ENCODE data around the gene MAPKAPK2. TPM values are rescaled to one million over a fixed set of nuclear protein-coding genes. Genes with fewer than 3 reads are reported as not detected.

MAPKAPK2 gene
- total RNA-seq, 1 donor from 2014 or later, result 93.8 TPM

DNA sequence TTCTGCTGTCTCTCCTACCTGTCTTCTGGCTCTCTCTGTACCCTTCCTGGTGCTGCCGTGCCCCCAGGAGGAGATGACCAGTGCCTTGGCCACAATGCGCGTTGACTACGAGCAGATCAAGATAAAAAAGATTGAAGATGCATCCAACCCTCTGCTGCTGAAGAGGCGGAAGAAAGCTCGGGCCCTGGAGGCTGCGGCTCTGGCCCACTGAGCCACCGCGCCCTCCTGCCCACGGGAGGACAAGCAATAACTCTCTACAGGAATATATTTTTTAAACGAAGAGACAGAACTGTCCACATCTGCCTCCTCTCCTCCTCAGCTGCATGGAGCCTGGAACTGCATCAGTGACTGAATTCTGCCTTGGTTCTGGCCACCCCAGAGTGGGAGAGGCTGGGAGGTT lies 47.8 kb downstream of the MAPKAPK2 start:
- H3K4me3 Mint-ChIP-seq (ENCODE audit: unreplicated experiment), result no peak overlapping the region
- H3K27ac Mint-ChIP-seq (ENCODE audit: unreplicated experiment), result peak overlapping the region; percentile 23
- peaks cover 6% of the 10 kb centered on the region for H3K27me3 Mint-ChIP-seq (ENCODE audit: unreplicated experiment)
- no peak for DNase-seq
- peaks cover 7% of the 10 kb centered on the region for H3K4me1 Mint-ChIP-seq (ENCODE audit: low read depth, unreplicated experiment)
- H3K36me3 Mint-ChIP-seq (ENCODE audit: unreplicated experiment), result peaks cover 4% of the 10 kb centered on the region
- TF ChIP-seq, protein P1, sequence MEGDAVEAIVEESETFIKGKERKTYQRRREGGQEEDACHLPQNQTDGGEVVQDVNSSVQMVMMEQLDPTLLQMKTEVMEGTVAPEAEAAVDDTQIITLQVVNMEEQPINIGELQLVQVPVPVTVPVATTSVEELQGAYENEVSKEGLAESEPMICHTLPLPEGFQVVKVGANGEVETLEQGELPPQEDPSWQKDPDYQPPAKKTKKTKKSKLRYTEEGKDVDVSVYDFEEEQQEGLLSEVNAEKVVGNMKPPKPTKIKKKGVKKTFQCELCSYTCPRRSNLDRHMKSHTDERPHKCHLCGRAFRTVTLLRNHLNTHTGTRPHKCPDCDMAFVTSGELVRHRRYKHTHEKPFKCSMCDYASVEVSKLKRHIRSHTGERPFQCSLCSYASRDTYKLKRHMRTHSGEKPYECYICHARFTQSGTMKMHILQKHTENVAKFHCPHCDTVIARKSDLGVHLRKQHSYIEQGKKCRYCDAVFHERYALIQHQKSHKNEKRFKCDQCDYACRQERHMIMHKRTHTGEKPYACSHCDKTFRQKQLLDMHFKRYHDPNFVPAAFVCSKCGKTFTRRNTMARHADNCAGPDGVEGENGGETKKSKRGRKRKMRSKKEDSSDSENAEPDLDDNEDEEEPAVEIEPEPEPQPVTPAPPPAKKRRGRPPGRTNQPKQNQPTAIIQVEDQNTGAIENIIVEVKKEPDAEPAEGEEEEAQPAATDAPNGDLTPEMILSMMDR (IDR thresholded peaks at IDR 0.05; ENCODE audit: partially characterized antibody, unreplicated experiment), result no peak
- H3K9me3 Mint-ChIP-seq (ENCODE audit: unreplicated experiment), result peaks cover 7% of the 10 kb centered on the region

DNA sequence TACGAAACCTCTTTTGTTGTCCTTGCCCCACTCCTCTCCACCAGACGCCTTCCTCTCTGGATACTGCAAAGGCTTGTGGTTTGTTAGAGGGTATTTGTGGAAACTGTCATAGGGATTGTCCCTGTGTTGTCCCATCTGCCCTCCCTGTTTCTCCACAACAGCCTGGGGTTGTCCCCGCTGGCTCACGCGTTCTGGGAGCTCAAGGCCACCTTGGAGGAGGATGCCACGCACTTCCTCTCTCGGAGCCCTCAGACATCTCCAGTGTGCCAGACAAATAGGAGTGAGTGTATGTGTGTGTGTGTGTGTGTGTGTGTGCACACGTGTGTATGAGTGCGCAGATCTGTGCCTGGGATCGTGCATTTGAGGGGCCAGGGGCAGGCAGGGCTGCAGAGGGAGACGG lies 48.3 kb downstream of the MAPKAPK2 start:
- no peak overlapping the region for H3K4me3 Mint-ChIP-seq (ENCODE audit: unreplicated experiment)
- peaks cover 8% of the 10 kb centered on the region for H3K4me1 Mint-ChIP-seq (ENCODE audit: low read depth, unreplicated experiment)

DNA sequence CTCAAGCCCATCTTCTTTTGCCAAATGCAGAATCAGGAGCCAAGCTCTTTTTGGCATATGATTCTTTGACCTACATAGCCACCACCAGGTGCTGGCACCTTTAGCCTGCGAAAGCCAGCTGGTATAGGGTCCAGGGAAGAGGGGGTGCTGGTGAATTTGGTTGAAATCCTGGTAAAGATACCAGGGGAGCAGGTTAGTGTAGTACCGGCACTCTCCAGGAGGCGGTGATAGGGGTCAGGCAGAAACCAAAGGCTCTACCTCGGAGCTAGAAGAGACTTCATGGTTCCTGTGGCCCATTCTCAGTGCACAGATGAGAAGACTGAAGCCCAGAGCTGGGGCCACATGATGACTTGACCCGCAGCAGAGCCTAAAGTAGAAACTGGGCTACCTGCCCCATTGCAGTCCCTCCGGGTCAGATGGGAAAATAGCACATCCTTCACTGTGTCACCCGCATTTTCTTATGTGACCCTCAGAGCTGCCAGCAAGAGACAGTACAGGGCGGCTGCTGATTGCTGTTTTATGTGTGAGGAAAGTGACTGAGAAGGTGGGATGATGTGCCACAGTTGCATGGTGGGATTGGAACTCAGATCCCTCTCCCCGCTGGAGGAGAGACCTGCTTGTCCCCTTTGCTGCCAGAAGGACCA lies 49.9 kb downstream of the MAPKAPK2 start:
- H3K27ac Mint-ChIP-seq (ENCODE audit: unreplicated experiment), result no peak overlapping the region
- peaks cover 4% of the 10 kb centered on the region for H3K36me3 Mint-ChIP-seq (ENCODE audit: unreplicated experiment)
- TF ChIP-seq, protein P1 (IDR thresholded peaks at IDR 0.05; ENCODE audit: partially characterized antibody, unreplicated experiment), result peak; percentile 85
- H3K4me1 Mint-ChIP-seq (ENCODE audit: low read depth, unreplicated experiment), result peaks cover 18% of the 10 kb centered on the region
- DNase-seq, result peak; percentile 70
- peaks cover 10% of the 10 kb centered on the region for H3K27me3 Mint-ChIP-seq (ENCODE audit: unreplicated experiment)
- H3K4me3 Mint-ChIP-seq (ENCODE audit: unreplicated experiment), result no peak overlapping the region
- peaks cover 12% of the 10 kb centered on the region for H3K9me3 Mint-ChIP-seq (ENCODE audit: unreplicated experiment)

More for the DNA sequence above, 48.3 kb downstream of the MAPKAPK2 start:
- DNase-seq, result no peak
- Mint-ChIP-seq H3K27ac (ENCODE audit: unreplicated experiment) (peak overlapping the region; percentile 68), H3K27me3 (ENCODE audit: unreplicated experiment) (peaks cover 8% of the 10 kb centered on the region), H3K9me3 (ENCODE audit: unreplicated experiment) (peaks cover 7% of the 10 kb centered on the region), H3K36me3 (ENCODE audit: unreplicated experiment) (peaks cover 4% of the 10 kb centered on the region)
- TF ChIP-seq, protein P1 (IDR thresholded peaks at IDR 0.05; ENCODE audit: partially characterized antibody, unreplicated experiment), result no peak

DNA sequence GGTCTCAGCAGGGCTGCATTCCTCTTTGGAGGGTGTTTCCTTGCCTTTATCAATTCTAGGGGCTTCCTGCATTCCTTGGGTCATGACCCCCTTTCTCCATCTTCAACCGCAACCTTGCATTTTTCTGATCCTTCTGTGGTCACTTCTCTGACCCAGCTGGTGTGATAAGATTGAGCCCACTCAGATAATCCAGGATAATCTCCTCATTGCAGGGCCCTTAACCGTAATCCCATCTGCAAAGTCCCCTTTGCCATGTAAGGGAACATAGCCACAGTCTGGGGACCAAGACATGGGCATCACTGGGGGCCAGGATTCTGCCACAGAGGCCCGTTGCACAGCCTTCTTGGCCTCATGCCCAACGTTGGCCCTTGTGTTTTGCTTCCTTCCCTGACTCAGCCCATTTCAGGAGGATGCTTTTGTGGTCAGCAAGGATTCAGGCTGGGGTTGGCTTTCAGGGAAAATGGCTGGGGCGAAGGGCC lies 50.9 kb downstream of the MAPKAPK2 start:
- no peak overlapping the region for H3K27ac Mint-ChIP-seq (ENCODE audit: unreplicated experiment)
- TF ChIP-seq, protein P1 (IDR thresholded peaks at IDR 0.05; ENCODE audit: partially characterized antibody, unreplicated experiment), result no peak
- peaks cover 10% of the 10 kb centered on the region for H3K27me3 Mint-ChIP-seq (ENCODE audit: unreplicated experiment)
- peaks cover 4% of the 10 kb centered on the region for H3K36me3 Mint-ChIP-seq (ENCODE audit: unreplicated experiment)
- no peak overlapping the region for H3K4me3 Mint-ChIP-seq (ENCODE audit: unreplicated experiment)
- H3K9me3 Mint-ChIP-seq (ENCODE audit: unreplicated experiment), result peaks cover 12% of the 10 kb centered on the region
- peaks cover 20% of the 10 kb centered on the region for H3K4me1 Mint-ChIP-seq (ENCODE audit: low read depth, unreplicated experiment)
- no peak for DNase-seq

Measured in glutamatergic neuron (in vitro differentiated cells).